Nephron progenitor cell (in vitro differentiated cells): ENCODE data around the gene SCYL1.

Experiments used
- DNase-seq: peaks from one replicate; pipeline ENCODE4 v3.0.0; 2021
- H3K27ac Mint-ChIP-seq: 2 replicates; pipeline ENCODE4 v1.8.0; 2021; ENCODE audit warnings: mild to moderate bottlenecking, moderate library complexity, mixed read lengths
- H3K27me3 Mint-ChIP-seq: 2 replicates; pipeline ENCODE4 v1.8.0; 2021; ENCODE audit warnings: mild to moderate bottlenecking, low read depth, mixed read lengths; ENCODE audit not compliant: poor library complexity
- H3K36me3 Mint-ChIP-seq: 2 replicates; pipeline ENCODE4 v1.8.0; 2021; ENCODE audit warnings: low read depth, mixed read lengths
- H3K4me1 Mint-ChIP-seq: 2 replicates; pipeline ENCODE4 v1.8.0; 2021; ENCODE audit warnings: mixed read lengths
- H3K4me3 Mint-ChIP-seq: 2 replicates; pipeline ENCODE4 v1.8.0; 2021; ENCODE audit warnings: mild to moderate bottlenecking, moderate library complexity, mixed read lengths
- H3K9me3 Mint-ChIP-seq: 2 replicates; pipeline ENCODE4 v1.8.0; 2021; ENCODE audit warnings: mild to moderate bottlenecking, moderate library complexity, mixed read lengths
- CTCF ChIP-seq: fragments of 200-600 bp; sonication (generic); IDR thresholded peaks from 2 replicates; pipeline ENCODE4 v1.5.0; 2021; ENCODE audit warnings: antibody characterized with exemption

SCYL1 gene

GRCh38 chr11:65501472-65502273 lies 23.2 kb upstream of the SCYL1 start:
- DNase-seq: no peak
- Mint-ChIP-seq H3K9me3 (no peaks in the 10 kb centered on the region), H3K36me3 (peaks cover 13% of the 10 kb centered on the region), H3K4me1 (peaks cover 39% of the 10 kb centered on the region), H3K4me3 (no peak overlapping the region), H3K27ac (no peak overlapping the region), H3K27me3 (peaks cover 11% of the 10 kb centered on the region)
- no peak for TF ChIP-seq CTCF

GRCh38 chr11:65502274-65502554 lies 22.7 kb upstream of the SCYL1 start:
- H3K4me1 Mint-ChIP-seq: peaks cover 39% of the 10 kb centered on the region
- H3K27ac Mint-ChIP-seq: no peak overlapping the region
- H3K36me3 Mint-ChIP-seq: peaks cover 18% of the 10 kb centered on the region
- no peak for TF ChIP-seq CTCF
- no peaks in the 10 kb centered on the region for H3K9me3 Mint-ChIP-seq
- peaks cover 11% of the 10 kb centered on the region for H3K27me3 Mint-ChIP-seq
- DNase-seq: no peak
- no peak overlapping the region for H3K4me3 Mint-ChIP-seq

- Mint-ChIP-seq H3K27ac (no peak overlapping the region), H3K9me3 (no peaks in the 10 kb centered on the region), H3K27me3 (peaks cover 11% of the 10 kb centered on the region), H3K4me3 (no peak overlapping the region), H3K4me1 (peaks cover 43% of the 10 kb centered on the region), H3K36me3 (peaks cover 18% of the 10 kb centered on the region)
- TF ChIP-seq CTCF: no peak
- no peak for DNase-seq
Measured at GRCh38 chr11:65502555-65503367, 22.1 kb upstream of the SCYL1 start.

- no peak for DNase-seq
- H3K36me3 Mint-ChIP-seq: peaks cover 18% of the 10 kb centered on the region
- no peaks in the 10 kb centered on the region for H3K9me3 Mint-ChIP-seq
- TF ChIP-seq CTCF: no peak
- H3K27ac Mint-ChIP-seq: peak overlapping the region; percentile 93
- H3K4me1 Mint-ChIP-seq: peaks cover 47% of the 10 kb centered on the region
- H3K27me3 Mint-ChIP-seq: peaks cover 11% of the 10 kb centered on the region
- H3K4me3 Mint-ChIP-seq: no peak overlapping the region
Measured at GRCh38 chr11:65503368-65503948, 21.4 kb upstream of the SCYL1 start.

- H3K27ac Mint-ChIP-seq: peak overlapping the region; percentile 93
- DNase-seq: no peak
- H3K4me1 Mint-ChIP-seq: peaks cover 50% of the 10 kb centered on the region
- no peaks in the 10 kb centered on the region for H3K9me3 Mint-ChIP-seq
- H3K4me3 Mint-ChIP-seq: no peak overlapping the region
- TF ChIP-seq CTCF: no peak
- peaks cover 18% of the 10 kb centered on the region for H3K36me3 Mint-ChIP-seq
- H3K27me3 Mint-ChIP-seq: peaks cover 11% of the 10 kb centered on the region
Measured at GRCh38 chr11:65503949-65504673, 20.8 kb upstream of the SCYL1 start.
